ENCODE results near the gene CNIH2. TPM values are rescaled to one million over a fixed set of nuclear protein-coding genes. Genes with fewer than 3 reads are reported as not detected.

CNIH2 gene
- total RNA-seq, 1 experiment from 2014 or later, result 12.9 TPM

- ATAC-seq, result peak; percentile 5
- Mint-ChIP-seq H3K27ac (peak within 1 kb of the TSS; percentile 96), H3K4me1 (peaks cover 26% of the 10 kb centered on the region), H3K9me3 (peaks cover 20% of the 10 kb centered on the region), H3K36me3 (peaks cover 20% of the 10 kb centered on the region), H3K27me3 (ENCODE audit: low read depth) (peaks cover 22% of the 10 kb centered on the region), H3K4me3 (peak within 1 kb of the TSS; percentile 57)
- DNase-seq (ENCODE audit: low spot score), result peak; percentile 59
- CTCF ChIA-PET, result interaction anchor here (0.5 to 3.4 kb wide), 19 partner anchors 10 to 362 kb away, joined by 3 to 31 read pairs (median 5); partner anchors contain the start of genes B4GAT1, MRPL11, RAB1B and RIN1
- POLR2A ChIA-PET, result interaction anchor here (0.5 to 1.2 kb wide), 10 partner anchors 10 to 1939 kb away, joined by 3 to 13 read pairs (median 4); partner anchors contain the start of genes SLC29A2 and YIF1A
- TF ChIP-seq ZNF423 (CRISPR knock-in tag; IDR thresholded peaks at IDR 0.05), result peak; percentile 40; the same call in 1 of the 2 replicates
- TF ChIP-seq, protein P1, sequence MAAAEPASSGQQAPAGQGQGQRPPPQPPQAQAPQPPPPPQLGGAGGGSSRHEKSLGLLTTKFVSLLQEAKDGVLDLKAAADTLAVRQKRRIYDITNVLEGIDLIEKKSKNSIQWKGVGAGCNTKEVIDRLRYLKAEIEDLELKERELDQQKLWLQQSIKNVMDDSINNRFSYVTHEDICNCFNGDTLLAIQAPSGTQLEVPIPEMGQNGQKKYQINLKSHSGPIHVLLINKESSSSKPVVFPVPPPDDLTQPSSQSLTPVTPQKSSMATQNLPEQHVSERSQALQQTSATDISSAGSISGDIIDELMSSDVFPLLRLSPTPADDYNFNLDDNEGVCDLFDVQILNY (CRISPR knock-in tag; IDR thresholded peaks at IDR 0.05), result no peak
These were observed 38.9 kb downstream of the CNIH2 start, which contains the start of gene CD248 for GRCh38 chr11:66316849-66317251. Gene CD248 (minus strand): TSS chr11:66317044. CDS start chr11:66317027, 17 bp downstream.

DNA sequence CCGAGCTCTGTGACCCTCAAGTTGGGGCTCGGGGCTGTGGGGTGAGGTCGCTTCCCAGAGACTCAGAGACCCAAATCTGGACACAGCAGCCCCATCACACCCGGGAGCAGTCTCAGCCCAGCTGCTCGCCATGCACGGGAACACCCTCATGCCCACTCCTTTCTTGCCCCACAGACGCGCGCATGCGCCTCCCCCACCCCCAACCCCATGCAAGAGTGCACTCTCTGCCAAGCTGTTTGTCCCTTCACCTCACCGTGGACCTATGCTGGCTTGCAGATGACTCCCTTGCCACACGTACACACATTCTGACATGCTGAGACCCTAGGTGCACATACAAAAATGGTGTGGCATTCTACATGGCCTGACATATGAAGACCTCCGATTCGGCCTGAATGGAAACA is 39.3 kb downstream of the CNIH2 start:
- ATAC-seq (no peak), DNase-seq (ENCODE audit: low spot score) (no peak)
- peaks cover 20% of the 10 kb centered on the region for H3K36me3 Mint-ChIP-seq
- peak overlapping the region; percentile 57 for H3K4me3 Mint-ChIP-seq
- CTCF ChIA-PET, result interaction anchor here (0.6 to 3.4 kb wide), 18 partner anchors 10 to 738 kb away, joined by 3 to 31 read pairs (median 5); partner anchors contain the start of genes B4GAT1, MRPL11, RAB1B and RIN1
- TF ChIP-seq CDX4 (CRISPR knock-in tag; IDR thresholded peaks at IDR 0.05; ENCODE audit: borderline replicate concordance), result no peak
- TF ChIP-seq TEAD1 (CRISPR knock-in tag; IDR thresholded peaks at IDR 0.05), result no peak
- TF ChIP-seq FOXP1 (CRISPR knock-in tag; IDR thresholded peaks at IDR 0.05; ENCODE audit: borderline replicate concordance), result no peak
- TF ChIP-seq NR1H2 (CRISPR knock-in tag; IDR thresholded peaks at IDR 0.05), result no peak
- TF ChIP-seq CREB1 (CRISPR knock-in tag; IDR thresholded peaks at IDR 0.05), result no peak
- TF ChIP-seq, protein P2, sequence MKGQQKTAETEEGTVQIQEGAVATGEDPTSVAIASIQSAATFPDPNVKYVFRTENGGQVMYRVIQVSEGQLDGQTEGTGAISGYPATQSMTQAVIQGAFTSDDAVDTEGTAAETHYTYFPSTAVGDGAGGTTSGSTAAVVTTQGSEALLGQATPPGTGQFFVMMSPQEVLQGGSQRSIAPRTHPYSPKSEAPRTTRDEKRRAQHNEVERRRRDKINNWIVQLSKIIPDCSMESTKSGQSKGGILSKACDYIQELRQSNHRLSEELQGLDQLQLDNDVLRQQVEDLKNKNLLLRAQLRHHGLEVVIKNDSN (CRISPR knock-in tag; IDR thresholded peaks at IDR 0.05), result no peak
- no peak for TF ChIP-seq MXD4 (CRISPR knock-in tag; IDR thresholded peaks at IDR 0.05; ENCODE audit: borderline replicate concordance)
- no peak for TF ChIP-seq ZSCAN18 (CRISPR knock-in tag; IDR thresholded peaks at IDR 0.05)
- TF ChIP-seq CREM (CRISPR knock-in tag; IDR thresholded peaks at IDR 0.05), result no peak
- no peak for TF ChIP-seq ERG (CRISPR knock-in tag; IDR thresholded peaks at IDR 0.05)
- TF ChIP-seq, protein P3, sequence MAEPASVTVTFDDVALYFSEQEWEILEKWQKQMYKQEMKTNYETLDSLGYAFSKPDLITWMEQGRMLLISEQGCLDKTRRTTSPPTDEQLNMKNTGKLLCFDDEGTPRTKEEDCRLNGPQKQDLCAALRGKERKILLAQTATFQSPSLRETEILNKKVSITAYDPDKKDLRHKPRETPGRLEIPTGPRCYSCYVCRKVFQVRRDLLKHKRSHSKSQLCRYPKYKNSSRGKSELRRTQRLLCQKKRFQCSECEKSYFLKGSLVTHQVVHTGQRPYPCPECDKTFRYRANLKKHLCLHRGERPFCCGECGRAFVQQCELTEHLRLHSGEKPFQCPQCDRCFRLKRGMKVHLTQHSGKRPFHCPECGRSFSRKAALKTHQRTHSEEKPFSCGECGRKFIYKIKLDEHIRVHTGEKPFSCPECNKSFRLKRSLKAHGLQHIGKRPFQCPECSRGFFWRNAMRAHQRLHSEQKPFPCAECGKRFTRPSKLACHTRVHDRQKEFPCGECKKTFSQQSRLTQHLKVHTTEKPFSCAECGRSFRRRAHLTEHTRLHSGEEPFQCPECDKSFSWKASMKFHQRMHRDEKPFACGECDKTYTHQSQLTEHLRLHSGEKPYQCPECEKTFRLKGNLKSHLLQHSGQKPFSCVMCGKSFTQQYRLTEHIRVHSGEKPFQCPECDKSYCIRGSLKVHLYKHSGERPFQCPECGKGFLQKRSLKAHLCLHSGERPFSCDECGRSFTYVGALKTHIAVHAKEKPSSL (CRISPR knock-in tag; conservative IDR thresholded peaks at IDR 0.05), result no peak
- peak overlapping the region; percentile 96 for H3K27ac Mint-ChIP-seq
- peaks cover 20% of the 10 kb centered on the region for H3K9me3 Mint-ChIP-seq
- H3K4me1 Mint-ChIP-seq, result peaks cover 26% of the 10 kb centered on the region
- peaks cover 22% of the 10 kb centered on the region for H3K27me3 Mint-ChIP-seq (ENCODE audit: low read depth)
- POLR2A ChIA-PET, result interaction anchor here (0.6 to 1.4 kb wide), 9 partner anchors 9 to 343 kb away, joined by 3 to 13 read pairs (median 4); partner anchors contain the start of genes SLC29A2 and YIF1A

Data from WTC11 (cell line).